Ramos (cell line): ENCODE measurements around the gene PKP1.

Source experiments
- in situ Hi-C: fragments of 300-500 bp; cut with MboI; formaldehyde crosslinking; loops from one replicate; pipeline ENCODE4 v1.14.3; 2022; ENCODE audit warnings: low sequenced_read_pairs; ENCODE audit not compliant: unreplicated experiment

Gene PKP1

GRCh38 chr1:201346337-201346939 lies 63.1 kb downstream of the PKP1 start:
- in situ Hi-C loops, result no loop called here

GRCh38 chr1:201346987-201347386 lies 63.7 kb downstream of the PKP1 start:
- in situ Hi-C loops, result no loop called here

GRCh38 chr1:201347498-201348210 lies 64.3 kb downstream of the PKP1 start:
- in situ Hi-C loops, result no loop called here

GRCh38 chr1:201348211-201348566 lies 64.9 kb downstream of the PKP1 start:
- in situ Hi-C loops, result no loop called here

- in situ Hi-C loops, result no loop called here
Measured at GRCh38 chr1:201349092-201349491, 65.8 kb downstream of the PKP1 start.

GRCh38 chr1:201350361-201350725 lies 67.0 kb downstream of the PKP1 start:
- in situ Hi-C loops, result no loop called here

- in situ Hi-C loops, result no loop called here
Measured at GRCh38 chr1:201350884-201351283, 67.6 kb downstream of the PKP1 start.

GRCh38 chr1:201351617-201352016 lies 68.3 kb downstream of the PKP1 start:
- in situ Hi-C loops, result no loop called here

GRCh38 chr1:201353186-201353940 lies 70.1 kb downstream of the PKP1 start:
- in situ Hi-C loops, result no loop called here

- in situ Hi-C loops, result no loop called here
Measured at GRCh38 chr1:201354151-201354900, 71.0 kb downstream of the PKP1 start.

- in situ Hi-C loops, result no loop called here
Measured at GRCh38 chr1:201354901-201355295, 71.6 kb downstream of the PKP1 start.

GRCh38 chr1:201355471-201355870 lies 72.2 kb downstream of the PKP1 start:
- in situ Hi-C loops, result no loop called here

- in situ Hi-C loops, result no loop called here
Measured at GRCh38 chr1:201356236-201356635, 72.9 kb downstream of the PKP1 start.

- in situ Hi-C loops, result no loop called here
Measured at GRCh38 chr1:201356701-201357100, 73.4 kb downstream of the PKP1 start.

GRCh38 chr1:201357211-201357610 lies 73.9 kb downstream of the PKP1 start:
- in situ Hi-C loops, result no loop called here

- in situ Hi-C loops, result no loop called here
Measured at GRCh38 chr1:201357636-201358348, 74.5 kb downstream of the PKP1 start.

GRCh38 chr1:201358596-201358995 lies 75.3 kb downstream of the PKP1 start:
- in situ Hi-C loops, result no loop called here

- in situ Hi-C loops, result no loop called here
Measured at GRCh38 chr1:201359031-201359872, 75.9 kb downstream of the PKP1 start.

- in situ Hi-C loops, result no loop called here
Measured at GRCh38 chr1:201359873-201360210, 76.5 kb downstream of the PKP1 start.
